Panc1 (cell line): ENCODE results near the gene PSMB7.

Source experiments
- POLR2AphosphoS5 ChIP-seq: IDR thresholded peaks from 2 replicates; pipeline ENCODE4 v1.6.1; 2012; ENCODE audit warnings: mild to moderate bottlenecking, low read depth, low read length, moderate library complexity
- SIN3A ChIP-seq: IDR thresholded peaks from 2 replicates; pipeline ENCODE4 v1.6.1; 2012; ENCODE audit warnings: low read depth, mild to moderate bottlenecking, low read length, moderate library complexity, borderline replicate concordance; ENCODE audit not compliant: insufficient read depth
- TF ChIP-seq, protein P1 (sequence below): fragments of 450-650 bp; IDR thresholded peaks from 2 replicates; pipeline ENCODE4 v1.5.1; 2017; ENCODE audit warnings: mild to moderate bottlenecking
- TF ChIP-seq, protein P2 (sequence below), 2 experiments: IDR thresholded peaks; 2 replicates each; pipeline ENCODE4 v1.6.1; 2011 to 2012; ENCODE audit warnings: low read depth in 2 of 2, control low read depth in 1 of 2, low read length in 1 of 2, mild to moderate bottlenecking in 1 of 2, moderate library complexity in 1 of 2; ENCODE audit not compliant: insufficient read depth in 1 of 2

DNA sequence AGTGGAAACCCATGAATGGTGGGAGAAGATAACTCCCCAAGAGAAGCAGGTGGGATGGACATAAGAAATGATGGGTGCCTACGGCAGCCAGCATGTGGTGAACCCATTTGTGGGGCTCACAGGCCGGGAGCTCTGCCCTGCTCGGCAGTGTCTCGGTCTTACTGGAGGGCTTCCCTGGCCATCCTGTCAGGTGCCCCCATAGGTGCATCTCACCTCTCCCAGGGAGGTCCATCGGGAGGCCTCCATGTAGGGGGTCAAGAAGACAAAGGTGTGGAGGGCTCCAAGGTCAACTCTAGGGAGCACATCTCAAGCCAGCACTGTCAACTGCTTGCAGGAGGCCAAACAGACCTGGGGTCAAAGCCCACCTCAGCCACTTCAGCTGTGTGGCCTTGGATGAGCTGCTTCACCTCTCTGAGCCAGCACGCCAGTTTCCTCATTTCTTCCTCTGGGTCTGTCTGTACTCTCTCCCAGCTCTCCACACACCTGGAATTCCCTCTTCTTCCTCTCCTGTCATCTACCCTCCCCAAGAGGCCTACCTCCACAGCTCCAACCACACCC is 24.5 kb upstream of the PSMB7 start:
- TF ChIP-seq, protein P1, sequence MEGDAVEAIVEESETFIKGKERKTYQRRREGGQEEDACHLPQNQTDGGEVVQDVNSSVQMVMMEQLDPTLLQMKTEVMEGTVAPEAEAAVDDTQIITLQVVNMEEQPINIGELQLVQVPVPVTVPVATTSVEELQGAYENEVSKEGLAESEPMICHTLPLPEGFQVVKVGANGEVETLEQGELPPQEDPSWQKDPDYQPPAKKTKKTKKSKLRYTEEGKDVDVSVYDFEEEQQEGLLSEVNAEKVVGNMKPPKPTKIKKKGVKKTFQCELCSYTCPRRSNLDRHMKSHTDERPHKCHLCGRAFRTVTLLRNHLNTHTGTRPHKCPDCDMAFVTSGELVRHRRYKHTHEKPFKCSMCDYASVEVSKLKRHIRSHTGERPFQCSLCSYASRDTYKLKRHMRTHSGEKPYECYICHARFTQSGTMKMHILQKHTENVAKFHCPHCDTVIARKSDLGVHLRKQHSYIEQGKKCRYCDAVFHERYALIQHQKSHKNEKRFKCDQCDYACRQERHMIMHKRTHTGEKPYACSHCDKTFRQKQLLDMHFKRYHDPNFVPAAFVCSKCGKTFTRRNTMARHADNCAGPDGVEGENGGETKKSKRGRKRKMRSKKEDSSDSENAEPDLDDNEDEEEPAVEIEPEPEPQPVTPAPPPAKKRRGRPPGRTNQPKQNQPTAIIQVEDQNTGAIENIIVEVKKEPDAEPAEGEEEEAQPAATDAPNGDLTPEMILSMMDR = no peak
- TF ChIP-seq, protein P2, sequence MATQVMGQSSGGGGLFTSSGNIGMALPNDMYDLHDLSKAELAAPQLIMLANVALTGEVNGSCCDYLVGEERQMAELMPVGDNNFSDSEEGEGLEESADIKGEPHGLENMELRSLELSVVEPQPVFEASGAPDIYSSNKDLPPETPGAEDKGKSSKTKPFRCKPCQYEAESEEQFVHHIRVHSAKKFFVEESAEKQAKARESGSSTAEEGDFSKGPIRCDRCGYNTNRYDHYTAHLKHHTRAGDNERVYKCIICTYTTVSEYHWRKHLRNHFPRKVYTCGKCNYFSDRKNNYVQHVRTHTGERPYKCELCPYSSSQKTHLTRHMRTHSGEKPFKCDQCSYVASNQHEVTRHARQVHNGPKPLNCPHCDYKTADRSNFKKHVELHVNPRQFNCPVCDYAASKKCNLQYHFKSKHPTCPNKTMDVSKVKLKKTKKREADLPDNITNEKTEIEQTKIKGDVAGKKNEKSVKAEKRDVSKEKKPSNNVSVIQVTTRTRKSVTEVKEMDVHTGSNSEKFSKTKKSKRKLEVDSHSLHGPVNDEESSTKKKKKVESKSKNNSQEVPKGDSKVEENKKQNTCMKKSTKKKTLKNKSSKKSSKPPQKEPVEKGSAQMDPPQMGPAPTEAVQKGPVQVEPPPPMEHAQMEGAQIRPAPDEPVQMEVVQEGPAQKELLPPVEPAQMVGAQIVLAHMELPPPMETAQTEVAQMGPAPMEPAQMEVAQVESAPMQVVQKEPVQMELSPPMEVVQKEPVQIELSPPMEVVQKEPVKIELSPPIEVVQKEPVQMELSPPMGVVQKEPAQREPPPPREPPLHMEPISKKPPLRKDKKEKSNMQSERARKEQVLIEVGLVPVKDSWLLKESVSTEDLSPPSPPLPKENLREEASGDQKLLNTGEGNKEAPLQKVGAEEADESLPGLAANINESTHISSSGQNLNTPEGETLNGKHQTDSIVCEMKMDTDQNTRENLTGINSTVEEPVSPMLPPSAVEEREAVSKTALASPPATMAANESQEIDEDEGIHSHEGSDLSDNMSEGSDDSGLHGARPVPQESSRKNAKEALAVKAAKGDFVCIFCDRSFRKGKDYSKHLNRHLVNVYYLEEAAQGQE (IDR thresholded peaks at IDR 0.05; ENCODE audit: insufficient read depth in 1 of 2, low read depth in 2 of 2, low read length in 1 of 2) = no peak
- TF ChIP-seq POLR2AphosphoS5 = no peak
- no peak for TF ChIP-seq SIN3A
